K562 (cell line): ENCODE measurements around the gene THOP1. TPM values are rescaled to one million over a fixed set of nuclear protein-coding genes. Genes with fewer than 3 reads are reported as not detected.

Experiments used
- ATAC-seq: fragments of 200-7000 bp; cut with Tn5 transposase; 3 replicates; pipeline ENCODE4 v1.9.1; 2020; ENCODE audit warnings: moderate library complexity
- BruUV-seq: library from RNA; stranded (reverse); fragments of 400-500 nt; replicated peaks from 2 replicates; lab custom pipeline; 2021; lab: Mats Ljungman, UMichigan
- CTCF ChIA-PET: fragments of 300-600 bp; formaldehyde crosslinking; extraction: SDS; loops from one replicate; lab custom pipeline; 2021; ENCODE audit warnings: low intra/inter-chr PET ratio; lab: Yijun Ruan, JAX
- POLR2A ChIA-PET: fragments of 300-600, 350-650 bp; sonication (Branson Sonifier 250); formaldehyde crosslinking; extraction: SDS; loops from one replicate; lab custom pipeline; 2021; ENCODE audit warnings: antibody characterized with exemption, inconsistent platforms; lab: Yijun Ruan, JAX
- DNase-seq, 4 experiments: peaks; one replicate each; pipeline versions ENCODE4 v3.0.0 to v3.0.0-alpha.2; 2011 to 2018; ENCODE audit warnings: low spot score in 3 of 4, mixed read lengths in 3 of 4; ENCODE audit errors: extremely low read depth in 1 of 4
- FAIRE-seq: peaks from 2 replicates; lab custom pipeline; 2011; peaks lifted over from hg19 to GRCh38; lab: Jason Lieb, UNC
- H2AFZ ChIP-seq: 2 replicates; pipeline ENCODE4 v1.6.0; 2011; ENCODE audit warnings: low read depth, low read length, control low read depth, inconsistent platforms
- H3K27ac ChIP-seq: fragments of 200-600 bp; 3 replicates; pipeline ENCODE4 v1.8.0; 2011; ENCODE audit warnings: low read depth, mild to moderate bottlenecking, control low read depth, inconsistent platforms, low read length, moderate library complexity, mixed read lengths; ENCODE audit errors: extremely low read depth
- H3K27me3 ChIP-seq, 2 experiments: fragments of 300-600 bp in 1 of 2; 2 replicates in 1 of 2; 3 replicates in 1 of 2; pipeline versions ENCODE4 v1.6.0 to v1.8.0; 2011; ENCODE audit warnings: inconsistent platforms in 2 of 2, low read length in 2 of 2, mild to moderate bottlenecking in 1 of 2, mixed read lengths in 1 of 2, moderate library complexity in 1 of 2; ENCODE audit not compliant: control insufficient read depth in 2 of 2, insufficient read depth in 2 of 2
- H3K36me3 ChIP-seq: fragments of 300-600 bp; 3 replicates; pipeline ENCODE4 v1.8.0; 2011; ENCODE audit warnings: mild to moderate bottlenecking, low read length, inconsistent platforms; ENCODE audit not compliant: control insufficient read depth, insufficient read depth
- H3K4me1 ChIP-seq, 2 experiments: fragments of 200-600 bp in 1 of 2; replicated peaks in 1 of 2; 2 replicates in 1 of 2; 3 replicates in 1 of 2; pipeline versions ENCODE4 v1.5.1 to v1.8.0; 2011; ENCODE audit warnings: inconsistent platforms in 2 of 2, low read length in 2 of 2, mild to moderate bottlenecking in 1 of 2, mixed read lengths in 1 of 2, moderate library complexity in 1 of 2; ENCODE audit not compliant: control insufficient read depth in 2 of 2, insufficient read depth in 2 of 2
- H3K4me2 ChIP-seq: 2 replicates; pipeline ENCODE4 v1.6.1; 2011; ENCODE audit warnings: low read length, control low read depth, inconsistent platforms, mixed read lengths; ENCODE audit not compliant: insufficient read depth
- H3K4me3 ChIP-seq: fragments of 200-600 bp; sonication (generic), shearing (Covaris generic); 2 replicates; pipeline ENCODE4 v1.5.1; 2016; ENCODE audit warnings: control low read depth, inconsistent platforms
- H3K79me2 ChIP-seq: fragments of 200-600 bp; 3 replicates; pipeline ENCODE4 v1.8.0; 2011; ENCODE audit warnings: low read length, inconsistent platforms; ENCODE audit not compliant: control insufficient read depth, insufficient read depth
- H3K9ac ChIP-seq, 2 experiments: 2 replicates each; pipeline versions ENCODE4 v1.6.0 to v1.6.1; 2011; ENCODE audit warnings: low read depth in 2 of 2, low read length in 2 of 2, control low read depth in 1 of 2, inconsistent platforms in 1 of 2, mild to moderate bottlenecking in 1 of 2, mixed read lengths in 1 of 2; ENCODE audit not compliant: insufficient read depth in 1 of 2
- H3K9me1 ChIP-seq: one replicate; pipeline ENCODE4 v1.6.0; 2011; ENCODE audit warnings: inconsistent platforms, mild to moderate bottlenecking, low read length, moderate library complexity; ENCODE audit not compliant: control insufficient read depth, insufficient read depth
- H3K9me3 ChIP-seq: replicated peaks from 2 replicates; pipeline ENCODE4 v1.5.1; 2011; ENCODE audit warnings: low read depth, low read length, inconsistent platforms; ENCODE audit not compliant: control insufficient read depth, insufficient read depth
- H4K20me1 ChIP-seq: replicated peaks from 2 replicates; pipeline ENCODE4 v1.6.1; 2011; ENCODE audit warnings: low read length, inconsistent platforms, mixed read lengths; ENCODE audit not compliant: control insufficient read depth, insufficient read depth
- CBX5 ChIP-seq: IDR thresholded peaks from 2 replicates; pipeline ENCODE4 v1.6.1; 2014; ENCODE audit warnings: low read depth, borderline replicate concordance
- POLR2G ChIP-seq: fragments of 200-400 bp; formaldehyde crosslinking; IDR thresholded peaks from 2 replicates; pipeline ENCODE4 v1.6.1; 2017; ENCODE audit warnings: low read depth, mild to moderate bottlenecking, antibody characterized with exemption, low read length, moderate library complexity
- RBFOX2 ChIP-seq: fragments of 200-400 bp; formaldehyde crosslinking; IDR thresholded peaks from 2 replicates; pipeline ENCODE4 v1.6.1; 2017; ENCODE audit warnings: low read depth, mild to moderate bottlenecking, low read length, moderate library complexity
- ZNF263 ChIP-seq: sonication (generic); formaldehyde crosslinking; IDR thresholded peaks from 2 replicates; pipeline ENCODE4 v1.8.0; 2022; ENCODE audit warnings: mild to moderate bottlenecking, missing genetic modification reagents, borderline replicate concordance
- WGBS: fragments of 100-300 bp; shearing (Covaris generic); methylation state at CpG from one replicate; pipeline ENCODE4 v1.1.6; 2016; ENCODE audit warnings: low coverage, mixed read lengths; ENCODE audit not compliant: insufficient coverage; ENCODE audit errors: missing lambda C conversion rate; 5-methylcytosine and 5-hydroxymethylcytosine counted together
- in situ Hi-C: fragments of 300-500 bp; cut with MboI; formaldehyde crosslinking; loops from 4 replicates; pipeline ENCODE4 v1.15.0; 2018; ENCODE audit warnings: inconsistent platforms, mixed read lengths
- intact Hi-C: fragments of 100-400 bp; cut with micrococcal nuclease; formaldehyde crosslinking; loops from 2 replicates; pipeline ENCODE4 v1.14.2; 2022
- polyA plus RNA-seq, 8 experiments: library from polyadenylated mRNA; depleted of rRNA in 4 of 8; stranded (reverse) in 5 of 8; unstranded in 3 of 8; fragments of >200 nt; fragmentation: Nextera tagmentation in 2 of 8; fragmentation: Illumina TruSeq in 1 of 8; extraction: Ambion mirVana in 2 of 8; extraction: Trizol in 1 of 8; gene quantifications; 2 replicates each; pipeline versions ENCODE4 v1.2.1 to v1.2.3, GENCODE V29; 2011 to 2014; ENCODE audit warnings: inconsistent platforms in 1 of 8, missing spikeins in 1 of 8
- total RNA-seq, 7 experiments: library from RNA; depleted of rRNA in 6 of 7; stranded (reverse); fragments of >200 nt in 6 of 7; fragmentation: Illumina TruSeq in 2 of 7; extraction: Trizol in 2 of 7; gene quantifications; 2 replicates each; pipeline versions ENCODE4 v1.2.1 to v1.2.3, GENCODE V29; 2011 to 2021; ENCODE audit warnings: low replicate concordance in 1 of 7

The THOP1 gene
- total and polyA plus RNA-seq, 9 of the 15 experiments (the other 6 are each of a cell fraction or from before 2014, with no cell fraction given) = 1.3 to 255 (median 96.1) TPM

GRCh38 chr19:2795827-2796658, 10.7 kb downstream of the THOP1 start:
- Histone ChIP-seq H3K4me3 (no peak overlapping the region), H3K9me3 (no peaks in the 10 kb centered on the region), H3K27me3 (no peaks in the 10 kb centered on the region), H3K4me1 (peaks cover 0 to 26% of the 10 kb centered on the region in 2 experiments; a peak in 2 of 5 replicates), H3K9ac (0 out of 4 replicates have a peak overlapping the region, but pooled peaks of 1 of the 2 experiments have one; percentile 26), H2AFZ (no peak overlapping the region), H3K79me2 (no peaks in the 10 kb centered on the region; the same call in 2 of the 3 replicates), H3K4me2 (no peak overlapping the region), H3K9me1 (peaks cover 3% of the 10 kb centered on the region), H3K27ac (no peak overlapping the region), H3K36me3 (peaks cover 90% of the 10 kb centered on the region; the same call in 2 of the 3 replicates), H4K20me1 (no peaks in the 10 kb centered on the region)
- ATAC-seq = no peak
- ChIA-PET POLR2A (interaction anchor here (0.9 kb wide), 1 partner anchor 45 kb away, joined by 4 read pairs; the partner anchor contains the start of gene ZNF555), CTCF (no interaction called here)
- TF ChIP-seq RBFOX2 (peak; percentile 31; the same call in 1 of the 2 replicates), POLR2G (peak; percentile 12; the same call in 1 of the 2 replicates), ZNF263 (CRISPR knock-in tag) (peak; percentile 66), CBX5 (no peak)
- DNase-seq = no peak
- intact Hi-C loops (no loop called here), in situ Hi-C loops (no loop called here)
- FAIRE-seq = no peak
- no TSS peak for BruUV-seq
- WGBS = 92% methylated on average over 25 of the region's 27 CpGs
